Keratinocyte (primary cell): Measurements from ENCODE around the gene LRFN5. TPM values are rescaled to one million over a fixed set of nuclear protein-coding genes. Genes with fewer than 3 reads are reported as not detected.

Experiments used
- DNase-seq: peaks from one replicate; pipeline ENCODE4 v3.0.0-alpha.2; 2011; ENCODE audit warnings: low read depth, missing footprints, low spot score
- FAIRE-seq: peaks from 2 replicates; lab custom pipeline; 2011; peaks lifted over from hg19 to GRCh38; lab: Jason Lieb, UNC
- H2AFZ ChIP-seq: 2 replicates; pipeline ENCODE4 v1.6.0; 2012; ENCODE audit warnings: low read length, control low read depth, inconsistent platforms; ENCODE audit not compliant: control insufficient read depth
- H3K27ac ChIP-seq: 2 replicates; pipeline ENCODE4 v1.5.1; 2011; ENCODE audit warnings: low read length; ENCODE audit not compliant: control insufficient read depth, insufficient read depth
- H3K27me3 ChIP-seq: 3 replicates; pipeline ENCODE4 v1.6.0; 2011; ENCODE audit warnings: low read length; ENCODE audit not compliant: control insufficient read depth, insufficient read depth; ENCODE audit errors: extremely low read depth
- H3K36me3 ChIP-seq, 2 experiments: 2 replicates in 1 of 2; 3 replicates in 1 of 2; pipeline ENCODE4 v1.5.1; 2011; ENCODE audit warnings: low read length in 2 of 2, mild to moderate bottlenecking in 1 of 2; ENCODE audit not compliant: control insufficient read depth in 2 of 2, insufficient read depth in 2 of 2; ENCODE audit errors: extremely low read depth in 1 of 2
- H3K4me1 ChIP-seq: 3 replicates; pipeline ENCODE4 v1.5.1; 2011; ENCODE audit warnings: low read length; ENCODE audit not compliant: control insufficient read depth, insufficient read depth; ENCODE audit errors: extremely low read depth
- H3K4me2 ChIP-seq: 3 replicates; pipeline ENCODE4 v1.6.0; 2011; ENCODE audit warnings: low read depth, low read length; ENCODE audit not compliant: control insufficient read depth, insufficient read depth; ENCODE audit errors: extremely low read depth
- H3K4me3 ChIP-seq, 3 experiments: fragments of 200-600 bp in 1 of 3; sonication (generic) in 1 of 3; 2 replicates in 2 of 3; 3 replicates in 1 of 3; pipeline ENCODE4 v1.5.1; 2011 to 2016; ENCODE audit warnings: low read length in 3 of 3, mild to moderate bottlenecking in 3 of 3, control low read depth in 2 of 3, inconsistent platforms in 1 of 3, low read depth in 1 of 3, mixed read lengths in 1 of 3, mixed run types in 1 of 3, moderate library complexity in 1 of 3; ENCODE audit not compliant: control insufficient read depth in 2 of 3, insufficient read depth in 2 of 3; ENCODE audit errors: extremely low read depth in 1 of 3
- H3K79me2 ChIP-seq: 2 replicates; pipeline ENCODE4 v1.6.0; 2012; ENCODE audit warnings: low read length; ENCODE audit not compliant: control insufficient read depth, insufficient read depth
- H3K9ac ChIP-seq: 3 replicates; pipeline ENCODE4 v1.6.0; 2011; ENCODE audit warnings: low read length; ENCODE audit not compliant: control insufficient read depth, insufficient read depth; ENCODE audit errors: extremely low read depth
- H3K9me1 ChIP-seq: 3 replicates; pipeline ENCODE4 v1.6.0; 2011; ENCODE audit warnings: low read length; ENCODE audit not compliant: control insufficient read depth, insufficient read depth; ENCODE audit errors: extremely low read depth
- H3K9me3 ChIP-seq: 2 replicates; pipeline ENCODE4 v1.5.1; 2012; ENCODE audit warnings: low read depth, low read length; ENCODE audit not compliant: control insufficient read depth
- H4K20me1 ChIP-seq: 3 replicates; pipeline ENCODE4 v1.6.0; 2011; ENCODE audit warnings: low read length; ENCODE audit not compliant: control insufficient read depth, insufficient read depth; ENCODE audit errors: extremely low read depth
- EZH2 ChIP-seq: IDR thresholded peaks from one replicate; pipeline ENCODE4 v1.6.1; 2012; ENCODE audit warnings: inconsistent platforms, mild to moderate bottlenecking, low read length, moderate library complexity
- dilution Hi-C: fragments of 300-500 bp; cut with MboI; formaldehyde crosslinking; loops from one replicate; pipeline ENCODE4 v1.7.0; 2020; ENCODE audit warnings: low sequenced_read_pairs; ENCODE audit not compliant: extremely low pct_ligation_motif_present
- polyA plus RNA-seq, 5 experiments: library from polyadenylated mRNA; depleted of rRNA in 3 of 5; stranded (reverse) in 3 of 5; stranded (forward) in 1 of 5; unstranded in 1 of 5; fragments of >200 nt; gene quantifications; 1 replicate in 1 of 5; 2 replicates in 3 of 5; 3 replicates in 1 of 5; pipeline versions ENCODE4 v1.2.1 to v1.2.3, GENCODE V29; 2011 to 2012; ENCODE audit warnings: missing spikeins in 2 of 5, low read depth in 1 of 5, low replicate concordance in 1 of 5
- TF ChIP-seq, protein P1 (sequence below), 3 experiments: IDR thresholded peaks in 1 of 3; conservative IDR thresholded peaks in 1 of 3; optimal IDR thresholded peaks in 1 of 3; 2 replicates in 2 of 3; 3 replicates in 1 of 3; pipeline versions ENCODE3 to v1.5.1; 2011; ENCODE audit warnings: low read length in 3 of 3, mild to moderate bottlenecking in 3 of 3, moderate library complexity in 2 of 3, control low read depth in 1 of 3, inconsistent platforms in 1 of 3; ENCODE audit not compliant: insufficient read depth in 2 of 3; ENCODE audit errors: extremely low read depth in 1 of 3

The LRFN5 gene
- polyA plus RNA-seq, 1 donor (not counting 4 experiments of a cell fraction or from before 2014, with no cell fraction given), result not detected

DNA sequence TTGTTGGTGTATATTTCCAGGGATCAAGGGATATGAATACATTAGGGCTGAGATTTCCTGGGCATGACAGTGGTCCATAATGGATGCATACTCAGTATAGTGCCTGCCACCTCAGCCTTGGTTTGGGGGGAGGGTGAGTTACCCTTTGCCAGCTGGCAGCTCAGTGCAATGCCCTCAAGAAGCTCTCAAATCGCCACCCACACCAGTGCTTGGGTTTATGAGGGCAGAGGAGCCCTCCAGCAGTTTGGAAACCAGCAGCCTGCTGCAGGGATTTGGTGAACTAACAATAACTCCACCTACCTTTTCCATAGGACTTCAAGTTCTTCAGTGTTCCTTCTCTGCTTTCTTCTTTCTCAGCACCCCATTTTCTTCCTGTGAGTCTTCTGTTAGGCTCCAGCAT lies 218.9 kb downstream of the LRFN5 start:
- H4K20me1 ChIP-seq, result no peaks in the 10 kb centered on the region
- H3K9me3 ChIP-seq, result no peaks in the 10 kb centered on the region
- FAIRE-seq (no peak), DNase-seq (no peak)
- no peak overlapping the region for H3K4me2 ChIP-seq
- no peak overlapping the region for H2AFZ ChIP-seq
- no peak for TF ChIP-seq EZH2
- TF ChIP-seq, protein P1, sequence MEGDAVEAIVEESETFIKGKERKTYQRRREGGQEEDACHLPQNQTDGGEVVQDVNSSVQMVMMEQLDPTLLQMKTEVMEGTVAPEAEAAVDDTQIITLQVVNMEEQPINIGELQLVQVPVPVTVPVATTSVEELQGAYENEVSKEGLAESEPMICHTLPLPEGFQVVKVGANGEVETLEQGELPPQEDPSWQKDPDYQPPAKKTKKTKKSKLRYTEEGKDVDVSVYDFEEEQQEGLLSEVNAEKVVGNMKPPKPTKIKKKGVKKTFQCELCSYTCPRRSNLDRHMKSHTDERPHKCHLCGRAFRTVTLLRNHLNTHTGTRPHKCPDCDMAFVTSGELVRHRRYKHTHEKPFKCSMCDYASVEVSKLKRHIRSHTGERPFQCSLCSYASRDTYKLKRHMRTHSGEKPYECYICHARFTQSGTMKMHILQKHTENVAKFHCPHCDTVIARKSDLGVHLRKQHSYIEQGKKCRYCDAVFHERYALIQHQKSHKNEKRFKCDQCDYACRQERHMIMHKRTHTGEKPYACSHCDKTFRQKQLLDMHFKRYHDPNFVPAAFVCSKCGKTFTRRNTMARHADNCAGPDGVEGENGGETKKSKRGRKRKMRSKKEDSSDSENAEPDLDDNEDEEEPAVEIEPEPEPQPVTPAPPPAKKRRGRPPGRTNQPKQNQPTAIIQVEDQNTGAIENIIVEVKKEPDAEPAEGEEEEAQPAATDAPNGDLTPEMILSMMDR (optimal IDR thresholded peaks at IDR 0.05 in 1 of 3, IDR thresholded peaks at IDR 0.05 in 1 of 3, conservative IDR thresholded peaks at IDR 0.05 in 1 of 3; ENCODE audit: extremely low read depth in 1 of 3, insufficient read depth in 2 of 3, low read length in 3 of 3), result no peak
- no peak overlapping the region for H3K4me3 ChIP-seq
- no peaks in the 10 kb centered on the region for H3K27me3 ChIP-seq
- no peaks in the 10 kb centered on the region for H3K36me3 ChIP-seq
- dilution Hi-C loops, result no loop called here
- H3K27ac ChIP-seq, result no peak overlapping the region
- no peak overlapping the region for H3K9ac ChIP-seq
- H3K4me1 ChIP-seq, result no peaks in the 10 kb centered on the region
- no peaks in the 10 kb centered on the region for H3K79me2 ChIP-seq
- no peaks in the 10 kb centered on the region for H3K9me1 ChIP-seq

DNA sequence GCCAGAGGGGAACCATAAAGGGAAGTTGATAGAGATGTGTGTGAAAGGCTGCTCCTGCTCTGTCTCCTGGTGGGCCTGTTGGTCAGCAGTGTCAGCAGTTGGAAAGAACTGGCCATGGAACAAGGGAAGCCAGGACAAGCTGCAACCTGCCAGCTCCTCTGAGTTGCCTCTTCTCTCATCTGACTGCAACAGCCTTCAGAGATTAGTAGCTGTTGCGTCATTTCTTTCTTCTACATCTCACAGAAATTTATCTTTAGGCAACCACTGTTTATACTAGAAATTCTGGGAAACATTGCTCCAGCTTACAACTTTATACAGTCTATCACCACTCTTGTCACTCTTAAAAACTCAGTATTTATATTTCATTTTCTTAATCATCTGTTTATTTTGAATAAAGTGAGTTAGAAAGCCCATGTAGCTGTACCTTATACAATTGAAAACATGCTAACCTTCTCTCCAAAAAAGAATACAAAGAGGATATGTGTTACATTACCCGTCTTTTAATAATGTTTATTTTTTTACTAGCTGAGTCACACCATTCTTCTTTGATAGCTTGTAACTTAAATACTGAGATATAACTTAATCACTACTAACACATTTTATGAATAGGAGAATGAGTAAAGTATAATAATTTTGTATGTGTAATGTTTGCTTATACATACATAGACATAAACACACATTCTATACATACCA lies 224.2 kb downstream of the LRFN5 start:
- H3K4me2 ChIP-seq, result no peak overlapping the region
- FAIRE-seq (no peak), DNase-seq (no peak)

More for the DNA sequence above, 224.2 kb downstream of the LRFN5 start:
- Histone ChIP-seq H3K27me3 (no peaks in the 10 kb centered on the region), H3K9me3 (no peaks in the 10 kb centered on the region), H3K4me3 (no peak overlapping the region), H3K79me2 (no peaks in the 10 kb centered on the region), H3K27ac (no peak overlapping the region), H4K20me1 (no peaks in the 10 kb centered on the region), H3K36me3 (no peaks in the 10 kb centered on the region), H3K9ac (no peak overlapping the region), H2AFZ (no peak overlapping the region), H3K4me1 (no peaks in the 10 kb centered on the region), H3K9me1 (no peaks in the 10 kb centered on the region)
- no peak for TF ChIP-seq EZH2
- TF ChIP-seq, protein P1 (optimal IDR thresholded peaks at IDR 0.05 in 1 of 3, IDR thresholded peaks at IDR 0.05 in 1 of 3, conservative IDR thresholded peaks at IDR 0.05 in 1 of 3; ENCODE audit: extremely low read depth in 1 of 3, insufficient read depth in 2 of 3, low read length in 3 of 3), result no peak
- dilution Hi-C loops, result no loop called here
